Loucy (cell line): ENCODE measurements around the gene UGT1A9.

Experiments
- EZH2phosphoT487 ChIP-seq: fragments of 200-600 bp; IDR thresholded peaks from 2 replicates; pipeline ENCODE4 v1.6.1; 2018; ENCODE audit warnings: antibody characterized with exemption, mild to moderate bottlenecking, moderate library complexity, borderline replicate concordance
- TF ChIP-seq, protein P1 (sequence below): fragments of 200-600 bp; sonication (generic); conservative IDR thresholded peaks from 2 replicates; pipeline ENCODE4 v1.5.1; 2014; ENCODE audit warnings: mild to moderate bottlenecking, antibody characterized with exemption, low read length

DNA sequence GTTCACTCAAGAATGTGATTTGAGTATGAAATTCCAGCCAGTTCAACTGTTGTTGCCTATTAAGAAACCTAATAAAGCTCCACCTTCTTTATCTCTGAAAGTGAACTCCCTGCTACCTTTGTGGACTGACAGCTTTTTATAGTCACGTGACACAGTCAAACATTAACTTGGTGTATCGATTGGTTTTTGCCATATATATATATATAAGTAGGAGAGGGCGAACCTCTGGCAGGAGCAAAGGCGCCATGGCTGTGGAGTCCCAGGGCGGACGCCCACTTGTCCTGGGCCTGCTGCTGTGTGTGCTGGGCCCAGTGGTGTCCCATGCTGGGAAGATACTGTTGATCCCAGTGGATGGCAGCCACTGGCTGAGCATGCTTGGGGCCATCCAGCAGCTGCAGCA is 88.3 kb downstream of the UGT1A9 start, which contains the start of gene UGT1A1:
- TF ChIP-seq, protein P1, sequence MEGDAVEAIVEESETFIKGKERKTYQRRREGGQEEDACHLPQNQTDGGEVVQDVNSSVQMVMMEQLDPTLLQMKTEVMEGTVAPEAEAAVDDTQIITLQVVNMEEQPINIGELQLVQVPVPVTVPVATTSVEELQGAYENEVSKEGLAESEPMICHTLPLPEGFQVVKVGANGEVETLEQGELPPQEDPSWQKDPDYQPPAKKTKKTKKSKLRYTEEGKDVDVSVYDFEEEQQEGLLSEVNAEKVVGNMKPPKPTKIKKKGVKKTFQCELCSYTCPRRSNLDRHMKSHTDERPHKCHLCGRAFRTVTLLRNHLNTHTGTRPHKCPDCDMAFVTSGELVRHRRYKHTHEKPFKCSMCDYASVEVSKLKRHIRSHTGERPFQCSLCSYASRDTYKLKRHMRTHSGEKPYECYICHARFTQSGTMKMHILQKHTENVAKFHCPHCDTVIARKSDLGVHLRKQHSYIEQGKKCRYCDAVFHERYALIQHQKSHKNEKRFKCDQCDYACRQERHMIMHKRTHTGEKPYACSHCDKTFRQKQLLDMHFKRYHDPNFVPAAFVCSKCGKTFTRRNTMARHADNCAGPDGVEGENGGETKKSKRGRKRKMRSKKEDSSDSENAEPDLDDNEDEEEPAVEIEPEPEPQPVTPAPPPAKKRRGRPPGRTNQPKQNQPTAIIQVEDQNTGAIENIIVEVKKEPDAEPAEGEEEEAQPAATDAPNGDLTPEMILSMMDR: no peak
- TF ChIP-seq EZH2phosphoT487: no peak
